ENCODE data around the gene OTUD3. TPM values are rescaled to one million over a fixed set of nuclear protein-coding genes. Genes with fewer than 3 reads are reported as not detected.

The OTUD3 gene
- total RNA-seq, 4 donors from 2014 or later, result 5.1 to 11.8 (median 8.8) TPM

- Histone ChIP-seq H3K27ac (no peak overlapping the region), H3K27me3 (no peaks in the 10 kb centered on the region), H3K4me1 (no peaks in the 10 kb centered on the region), H3K36me3 (no peaks in the 10 kb centered on the region), H3K9me3 (no peaks in the 10 kb centered on the region), H3K4me3 (no peak overlapping the region)
- 94% methylated on average over 1 of the region's 1 CpG for WGBS
- TF ChIP-seq EP300 (IDR thresholded peaks at IDR 0.05), result no peak
- TF ChIP-seq POLR2AphosphoS5 (IDR thresholded peaks at IDR 0.05), result no peak
- TF ChIP-seq POLR2A (IDR thresholded peaks at IDR 0.05), result no peak
- no peak for TF ChIP-seq CTCF (IDR thresholded peaks at IDR 0.05)
- no peak for DNase-seq (ENCODE audit: low spot score in 2 of 2)
Measured at GRCh38 chr1:19938472-19938871, 56.3 kb downstream of the OTUD3 start.

GRCh38 chr1:19940486-19941205 lies 58.5 kb downstream of the OTUD3 start:
- DNase-seq (ENCODE audit: low spot score in 2 of 2), result no peak
- Histone ChIP-seq H3K4me3 (no peak overlapping the region), H3K4me1 (no peaks in the 10 kb centered on the region), H3K36me3 (no peaks in the 10 kb centered on the region), H3K27me3 (no peaks in the 10 kb centered on the region), H3K9me3 (no peaks in the 10 kb centered on the region), H3K27ac (no peak overlapping the region)
- TF ChIP-seq POLR2AphosphoS5 (IDR thresholded peaks at IDR 0.05) (no peak), CTCF (IDR thresholded peaks at IDR 0.05) (no peak), EP300 (IDR thresholded peaks at IDR 0.05) (no peak), POLR2A (IDR thresholded peaks at IDR 0.05) (no peak)
- WGBS, result 65% methylated on average over 7 of the region's 7 CpGs

- Histone ChIP-seq H3K4me1 (no peaks in the 10 kb centered on the region), H3K4me3 (no peak overlapping the region), H3K36me3 (no peaks in the 10 kb centered on the region), H3K9me3 (no peaks in the 10 kb centered on the region), H3K27ac (no peak overlapping the region), H3K27me3 (no peaks in the 10 kb centered on the region)
- WGBS, result 82% methylated on average over 3 of the region's 3 CpGs
- no peak for DNase-seq (ENCODE audit: low spot score in 2 of 2)
- TF ChIP-seq CTCF (IDR thresholded peaks at IDR 0.05) (no peak), POLR2A (IDR thresholded peaks at IDR 0.05) (no peak), EP300 (IDR thresholded peaks at IDR 0.05) (no peak), POLR2AphosphoS5 (IDR thresholded peaks at IDR 0.05) (no peak)
Measured at GRCh38 chr1:19941206-19941568, 59.0 kb downstream of the OTUD3 start.

GRCh38 chr1:19942088-19942487 lies 59.9 kb downstream of the OTUD3 start:
- TF ChIP-seq CTCF (IDR thresholded peaks at IDR 0.05), result no peak
- TF ChIP-seq POLR2A (IDR thresholded peaks at IDR 0.05), result no peak
- no peak for TF ChIP-seq EP300 (IDR thresholded peaks at IDR 0.05)
- TF ChIP-seq POLR2AphosphoS5 (IDR thresholded peaks at IDR 0.05), result no peak
- Histone ChIP-seq H3K27ac (no peak overlapping the region), H3K36me3 (no peaks in the 10 kb centered on the region), H3K4me1 (no peaks in the 10 kb centered on the region), H3K4me3 (no peak overlapping the region), H3K9me3 (no peaks in the 10 kb centered on the region), H3K27me3 (no peaks in the 10 kb centered on the region)
- no peak for DNase-seq (ENCODE audit: low spot score in 2 of 2)
- 64% methylated on average over 3 of the region's 3 CpGs for WGBS

GRCh38 chr1:19942657-19943056 lies 60.5 kb downstream of the OTUD3 start:
- Histone ChIP-seq H3K4me3 (no peak overlapping the region), H3K36me3 (no peaks in the 10 kb centered on the region), H3K4me1 (no peaks in the 10 kb centered on the region), H3K27me3 (no peaks in the 10 kb centered on the region), H3K9me3 (no peaks in the 10 kb centered on the region), H3K27ac (no peak overlapping the region)
- no peak for DNase-seq (ENCODE audit: low spot score in 2 of 2)
- 89% methylated on average over 2 of the region's 2 CpGs for WGBS
- TF ChIP-seq POLR2AphosphoS5 (IDR thresholded peaks at IDR 0.05) (no peak), EP300 (IDR thresholded peaks at IDR 0.05) (no peak), CTCF (IDR thresholded peaks at IDR 0.05) (no peak), POLR2A (IDR thresholded peaks at IDR 0.05) (no peak)

Data from suprapubic skin (tissue), 4 donors.